ENCODE results near the gene SLC52A3. TPM values are rescaled to one million over a fixed set of nuclear protein-coding genes. Genes with fewer than 3 reads are reported as not detected.

Gene SLC52A3
- total and polyA plus RNA-seq, 2 of the 13 experiments (the other 11 are each of a cell fraction or from before 2014, with no cell fraction given), result 0.03 TPM; not detected in 1

GRCh38 chr20:728256-728944 is 39.9 kb downstream of the SLC52A3 start (continued):
- no peak for TF ChIP-seq ZNF318 (CRISPR knock-in tag; IDR thresholded peaks at IDR 0.05)
- TF ChIP-seq FOXP4 (CRISPR knock-in tag; IDR thresholded peaks at IDR 0.05), result 0 out of 2 replicates have a peak, but pooled peaks have one; percentile 14
- TF ChIP-seq CENPBD1 (CRISPR knock-in tag; IDR thresholded peaks at IDR 0.05; ENCODE audit: borderline replicate concordance, low read depth), result no peak
- no peak for TF ChIP-seq CREB3 (CRISPR knock-in tag; IDR thresholded peaks at IDR 0.05)
- no peak for TF ChIP-seq HNF4A (CRISPR knock-in tag; IDR thresholded peaks at IDR 0.05)
- 0 out of 2 replicates have a peak, but pooled peaks have one; percentile 54 for TF ChIP-seq ZNF670 (CRISPR knock-in tag; IDR thresholded peaks at IDR 0.05; ENCODE audit: borderline replicate concordance)
- no peak for TF ChIP-seq ZNF816 (CRISPR knock-in tag; IDR thresholded peaks at IDR 0.05; ENCODE audit: borderline replicate concordance)
- TF ChIP-seq REXO4 (CRISPR knock-in tag; IDR thresholded peaks at IDR 0.05; ENCODE audit: borderline replicate concordance), result no peak
- TF ChIP-seq AGO1 (IDR thresholded peaks at IDR 0.05; ENCODE audit: low read depth, low read length, poor library complexity, severe bottlenecking), result no peak
- 0 out of 2 replicates have a peak, but pooled peaks have one; percentile 40 for TF ChIP-seq ZNF124 (CRISPR knock-in tag; IDR thresholded peaks at IDR 0.05)
- TF ChIP-seq CHCHD3 (CRISPR knock-in tag; IDR thresholded peaks at IDR 0.05), result no peak
- TF ChIP-seq MED1 (CRISPR knock-in tag; IDR thresholded peaks at IDR 0.05), result no peak
- 0 out of 2 replicates have a peak, but pooled peaks have one; percentile 70 for TF ChIP-seq ZNF567 (CRISPR knock-in tag; IDR thresholded peaks at IDR 0.05; ENCODE audit: borderline replicate concordance)
- no peak for TF ChIP-seq NFE2 (CRISPR knock-in tag; IDR thresholded peaks at IDR 0.05)
- TF ChIP-seq CAMTA2 (CRISPR knock-in tag; IDR thresholded peaks at IDR 0.05; ENCODE audit: borderline replicate concordance), result peak; percentile 70; the same call in 1 of the 2 replicates
